Measurements from ENCODE around the gene ANP32D.
"Not testable (repeated sequence)": the region's sequence is repeated elsewhere in the genome, so short reads cannot be mapped to it uniquely, and the experiment has no call there.

The ANP32D gene

GRCh38 chr12:48472259-48472658 lies at the start of gene ANP32D:
Gene ANP32D, plus strand, starts transcription at chr12:48472559. Its CDS starts 106 bp downstream, at chr12:48472665.
- no peak for DNase-seq (ENCODE audit: low spot score)

DNA sequence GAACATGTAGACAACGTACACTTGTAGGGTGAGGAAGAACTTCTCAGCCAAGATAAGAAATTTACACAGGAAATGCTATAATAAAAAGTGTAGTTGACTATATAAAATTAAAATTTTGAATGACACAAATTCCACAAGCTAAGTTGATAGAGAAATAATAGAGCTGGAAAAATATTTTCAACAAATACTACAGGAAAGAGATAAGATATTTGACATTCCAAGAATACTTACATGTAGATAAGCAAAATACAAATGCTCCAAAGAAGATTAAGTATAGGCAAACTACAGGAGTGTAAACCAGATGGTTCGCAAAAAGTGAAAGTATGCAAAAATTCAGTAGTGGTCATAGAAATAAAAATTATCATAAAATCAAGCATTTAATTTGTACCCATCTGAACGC lies 49.2 kb upstream of the ANP32D start:
- no peak for DNase-seq (ENCODE audit: low spot score)

DNA sequence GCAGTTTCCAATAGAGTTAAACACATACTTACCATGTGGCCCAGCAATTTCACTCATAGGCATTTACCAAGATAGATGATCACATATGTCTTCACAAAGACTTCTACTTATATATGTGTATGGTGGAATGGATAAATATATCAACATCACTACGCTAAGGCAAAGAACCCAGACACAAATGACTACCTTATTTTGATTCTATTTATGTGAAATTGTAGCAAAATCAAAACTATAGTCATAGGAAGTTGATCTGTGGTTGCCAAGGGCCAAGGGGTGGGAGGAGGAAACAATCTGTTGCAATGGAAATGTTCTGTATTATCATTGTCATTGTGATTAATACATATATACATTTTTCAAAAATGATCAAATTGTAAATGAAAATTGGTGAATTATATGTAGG lies 47.7 kb upstream of the ANP32D start:
- DNase-seq (ENCODE audit: low spot score), result no peak

DNA sequence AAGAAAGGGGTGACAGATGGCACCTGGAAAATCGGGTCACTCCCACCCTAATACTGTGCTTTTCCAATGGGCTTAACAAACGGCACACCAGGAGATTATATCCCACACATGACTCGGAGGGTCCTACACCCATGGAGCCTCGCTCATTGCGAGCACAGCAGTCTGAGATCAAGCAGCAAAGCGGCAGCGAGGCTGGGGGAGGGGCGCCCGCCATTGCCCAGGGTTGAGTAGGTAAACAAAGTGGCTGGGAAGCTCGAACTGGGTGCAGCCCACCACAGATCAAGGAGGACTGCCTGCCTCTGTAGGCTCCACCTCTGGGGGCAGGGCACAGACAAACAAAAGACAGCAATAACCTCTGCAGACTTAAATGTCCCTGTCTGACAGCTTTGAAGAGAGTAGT lies 38.3 kb upstream of the ANP32D start:
- not testable (repeated sequence) for DNase-seq (ENCODE audit: low spot score)

GRCh38 chr12:48441069-48441468 lies 31.3 kb upstream of the ANP32D start:
- no peak for DNase-seq (ENCODE audit: low spot score)

- DNase-seq (ENCODE audit: low spot score), result no peak
Measured at GRCh38 chr12:48442179-48442847, 30.0 kb upstream of the ANP32D start.

GRCh38 chr12:48445538-48445937 lies 26.8 kb upstream of the ANP32D start:
- no peak for DNase-seq (ENCODE audit: low spot score)

- no peak for DNase-seq (ENCODE audit: low spot score)
Measured at GRCh38 chr12:48446161-48446776, 26.1 kb upstream of the ANP32D start.

- no peak for DNase-seq (ENCODE audit: low spot score)
Measured at GRCh38 chr12:48447755-48448154, 24.6 kb upstream of the ANP32D start.

DNA sequence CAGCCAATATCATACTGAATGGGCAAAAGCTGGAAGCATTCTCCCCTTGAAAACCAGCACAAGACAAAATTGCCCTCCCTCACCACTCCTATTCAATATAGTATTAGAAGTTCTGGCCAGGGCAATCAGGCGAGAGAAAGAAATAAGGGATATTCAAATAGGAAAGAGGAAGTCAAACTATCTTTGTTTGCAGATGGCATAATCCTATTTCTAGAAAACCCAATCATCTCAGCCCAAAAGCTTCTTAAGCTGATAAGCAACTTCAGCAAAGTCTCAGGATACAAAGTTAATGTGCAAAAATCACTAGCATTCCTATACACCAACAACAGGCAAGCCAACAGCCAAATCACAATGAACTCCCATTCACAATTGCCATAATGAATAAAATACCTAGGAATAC lies 21.0 kb upstream of the ANP32D start:
- no peak for DNase-seq (ENCODE audit: low spot score)

- DNase-seq (ENCODE audit: low spot score), result not testable (repeated sequence)
Measured at GRCh38 chr12:48452961-48453360, 19.4 kb upstream of the ANP32D start.

- DNase-seq (ENCODE audit: low spot score), result peak; percentile 22
Measured at GRCh38 chr12:48454667-48455066, 17.7 kb upstream of the ANP32D start.

- DNase-seq (ENCODE audit: low spot score), result no peak
Measured at GRCh38 chr12:48455116-48455515, 17.2 kb upstream of the ANP32D start.

DNA sequence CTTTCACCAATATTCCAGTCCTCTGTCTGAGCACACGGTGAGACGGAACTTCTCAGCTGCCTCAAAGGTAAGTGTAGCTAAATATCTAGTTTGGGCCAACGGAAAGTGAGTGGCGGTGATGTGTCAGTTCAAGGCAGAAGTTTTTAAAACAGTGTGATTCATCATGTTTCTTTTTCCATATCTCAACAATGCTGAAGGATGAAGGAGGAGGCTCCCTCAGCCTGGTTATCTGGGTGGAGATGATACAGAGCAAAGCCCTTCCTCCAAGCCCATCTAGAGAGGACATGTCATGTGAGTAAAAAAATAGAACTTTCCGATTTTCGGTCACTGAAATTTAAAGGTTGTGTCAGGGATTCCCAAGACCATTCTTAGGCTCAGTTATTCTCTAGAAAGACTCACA lies 13.1 kb upstream of the ANP32D start:
- no peak for DNase-seq (ENCODE audit: low spot score)

DNA sequence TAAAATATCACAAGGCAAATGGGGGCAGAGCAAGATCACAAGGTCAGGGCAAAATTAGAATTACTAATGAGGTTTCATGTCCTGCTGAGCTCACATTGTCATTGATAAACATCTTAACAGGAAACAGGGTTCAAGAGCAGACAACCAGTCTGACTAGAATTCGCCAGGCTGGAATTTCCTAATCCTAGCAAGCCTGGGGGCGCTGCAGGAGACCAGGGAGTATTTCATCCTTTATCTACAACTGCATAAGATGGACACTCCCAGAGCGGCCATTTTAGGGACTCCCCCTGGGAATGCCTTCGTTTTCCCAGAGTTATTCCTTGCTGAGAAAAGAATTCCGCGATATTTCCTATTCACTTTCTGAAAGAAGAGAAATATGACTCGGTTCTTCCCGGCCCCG lies 3.3 kb upstream of the ANP32D start:
- not testable (repeated sequence) for DNase-seq (ENCODE audit: low spot score)

DNA sequence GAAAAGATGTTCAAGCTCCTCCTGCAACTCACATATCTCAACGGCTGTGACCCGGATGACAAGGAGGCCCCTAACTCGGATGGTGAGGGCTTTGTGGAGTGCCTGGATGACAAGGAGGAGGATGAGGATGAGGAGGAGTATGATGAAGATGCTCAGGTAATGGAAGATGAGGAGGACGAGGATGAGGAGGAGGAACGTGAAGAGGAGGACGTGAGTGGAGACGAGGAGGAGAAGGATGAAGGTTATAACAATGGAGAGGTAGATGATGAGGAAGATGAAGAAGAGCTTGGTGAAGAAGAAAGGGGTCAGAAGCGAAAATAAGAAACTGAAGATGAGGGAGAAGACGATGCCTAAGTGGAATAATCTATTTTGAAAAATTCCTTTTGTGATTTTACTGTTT lies 702 bp downstream of the ANP32D start:
- DNase-seq (ENCODE audit: low spot score), result no peak

- not testable (repeated sequence) for DNase-seq (ENCODE audit: low spot score)
Measured at GRCh38 chr12:48474497-48474896, 2.1 kb downstream of the ANP32D start.

GRCh38 chr12:48482198-48482597 lies 9.8 kb downstream of the ANP32D start, which contains the start of gene C12orf54:
Gene C12orf54, plus strand, starts transcription at chr12:48482498. Its CDS starts 799 bp downstream, at chr12:48483297.
- DNase-seq (ENCODE audit: low spot score), result no peak

- no peak for DNase-seq (ENCODE audit: low spot score)
Measured at GRCh38 chr12:48482930-48483329, 10.6 kb downstream of the ANP32D start.

DNA sequence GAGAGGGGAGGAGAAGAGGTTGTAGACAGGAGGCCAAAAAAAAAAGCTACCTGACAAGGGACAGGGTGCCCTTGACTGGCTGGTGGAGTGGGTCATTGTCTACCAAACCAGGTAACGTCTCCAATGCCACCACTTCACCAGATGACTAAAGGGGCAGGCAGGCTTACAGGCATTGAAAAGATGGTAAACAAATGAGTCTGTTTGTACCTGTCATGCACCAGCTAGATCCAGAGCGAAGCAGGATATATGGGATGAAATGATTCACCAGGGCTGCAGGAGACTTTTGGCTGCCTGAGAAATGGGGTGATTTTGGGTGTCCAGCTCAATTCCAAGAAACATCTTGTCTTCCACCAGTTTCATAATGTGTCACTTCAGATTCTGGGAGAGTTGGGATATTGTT lies 13.9 kb downstream of the ANP32D start:
- no peak for DNase-seq (ENCODE audit: low spot score)

DNA sequence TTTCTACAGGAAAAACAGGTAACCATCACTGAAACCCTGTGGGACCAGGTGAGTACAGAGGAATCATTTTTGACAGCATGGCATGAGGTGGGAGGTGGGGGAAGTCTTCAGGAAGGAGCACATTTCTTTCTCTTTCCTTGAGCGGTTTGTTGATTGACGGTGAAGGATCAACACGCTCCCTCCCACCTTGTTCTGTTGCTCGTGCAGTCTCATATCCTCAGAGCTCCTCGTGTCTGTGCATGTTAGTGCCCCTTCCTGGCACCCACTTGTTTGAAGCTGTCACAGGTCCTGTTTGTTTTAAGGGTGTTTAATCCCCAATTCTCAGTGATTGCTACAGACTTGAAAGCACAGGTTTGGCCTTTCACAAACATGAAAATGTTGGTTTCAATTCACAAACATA lies 14.3 kb downstream of the ANP32D start:
- DNase-seq (ENCODE audit: low spot score), result no peak

DNA sequence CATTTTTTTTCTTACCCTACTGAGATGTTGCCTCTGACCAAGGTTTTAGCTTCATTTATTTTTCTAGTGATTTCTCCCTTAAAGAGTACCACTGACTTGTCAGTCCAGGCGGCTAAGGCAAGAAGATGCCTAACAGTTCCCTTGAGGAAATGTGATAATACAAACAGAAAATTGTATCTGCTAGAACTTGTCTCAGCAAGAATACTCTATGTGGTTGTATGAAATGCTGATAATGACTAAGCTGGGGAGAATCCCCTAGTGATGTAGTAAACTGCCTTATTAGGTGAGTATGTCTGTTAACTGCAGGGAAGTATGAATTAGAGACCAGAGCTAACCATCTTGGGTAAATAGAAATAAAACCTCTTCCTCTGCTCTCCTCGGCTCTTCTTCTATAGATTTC lies 16.7 kb downstream of the ANP32D start:
- no peak for DNase-seq (ENCODE audit: low spot score)

DNA sequence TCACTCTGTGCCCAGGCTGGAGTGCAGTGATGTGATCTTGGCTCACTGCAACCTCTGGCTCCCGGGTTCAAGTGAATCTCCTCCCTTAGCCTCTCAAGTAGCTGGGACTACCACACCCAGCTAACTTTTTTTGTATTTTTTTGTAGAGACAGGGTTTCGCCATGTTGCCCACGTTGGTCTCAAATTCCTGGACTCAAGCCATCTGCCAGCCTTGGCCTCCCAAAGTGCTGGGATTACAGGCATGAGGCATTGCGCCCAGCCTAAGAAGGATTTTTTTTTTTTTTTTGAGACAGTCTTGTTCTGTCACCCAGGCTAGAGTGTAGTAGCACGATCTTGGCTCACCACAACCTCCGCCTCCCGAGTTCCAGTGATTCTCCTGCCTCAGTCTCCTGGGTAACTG lies 17.1 kb downstream of the ANP32D start:
- not testable (repeated sequence) for DNase-seq (ENCODE audit: low spot score)

DNA sequence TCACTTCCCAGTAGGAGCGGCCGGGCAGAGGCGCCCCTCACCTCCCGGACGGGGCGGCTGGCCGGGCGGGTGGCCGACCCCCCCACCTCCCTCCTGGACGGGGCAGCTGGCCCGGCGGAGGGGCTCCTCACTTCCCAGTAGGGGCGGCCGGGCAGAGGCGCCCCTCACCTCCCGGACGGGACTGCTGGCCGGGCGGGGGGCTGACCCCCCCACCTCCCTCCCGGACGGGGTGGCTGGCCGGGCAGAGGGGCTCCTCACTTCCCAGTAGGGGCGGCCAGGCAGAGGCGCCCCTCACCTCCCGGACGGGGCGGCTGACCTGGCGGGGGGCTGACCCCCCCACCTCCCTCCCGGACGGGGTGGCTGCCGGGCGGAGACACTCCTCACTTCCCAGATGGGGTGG lies 27.9 kb downstream of the ANP32D start:
- DNase-seq (ENCODE audit: low spot score), result not testable (repeated sequence)
